ENCODE data around the gene CST6.
"Not testable (repeated sequence)": the region's sequence is repeated elsewhere in the genome, so short reads cannot be mapped to it uniquely, and the experiment has no call there.

Gene CST6

GRCh38 chr11:66015454-66015881 is 3.7 kb downstream of the CST6 start:
- no peak for DNase-seq (ENCODE audit: low read depth)

DNA sequence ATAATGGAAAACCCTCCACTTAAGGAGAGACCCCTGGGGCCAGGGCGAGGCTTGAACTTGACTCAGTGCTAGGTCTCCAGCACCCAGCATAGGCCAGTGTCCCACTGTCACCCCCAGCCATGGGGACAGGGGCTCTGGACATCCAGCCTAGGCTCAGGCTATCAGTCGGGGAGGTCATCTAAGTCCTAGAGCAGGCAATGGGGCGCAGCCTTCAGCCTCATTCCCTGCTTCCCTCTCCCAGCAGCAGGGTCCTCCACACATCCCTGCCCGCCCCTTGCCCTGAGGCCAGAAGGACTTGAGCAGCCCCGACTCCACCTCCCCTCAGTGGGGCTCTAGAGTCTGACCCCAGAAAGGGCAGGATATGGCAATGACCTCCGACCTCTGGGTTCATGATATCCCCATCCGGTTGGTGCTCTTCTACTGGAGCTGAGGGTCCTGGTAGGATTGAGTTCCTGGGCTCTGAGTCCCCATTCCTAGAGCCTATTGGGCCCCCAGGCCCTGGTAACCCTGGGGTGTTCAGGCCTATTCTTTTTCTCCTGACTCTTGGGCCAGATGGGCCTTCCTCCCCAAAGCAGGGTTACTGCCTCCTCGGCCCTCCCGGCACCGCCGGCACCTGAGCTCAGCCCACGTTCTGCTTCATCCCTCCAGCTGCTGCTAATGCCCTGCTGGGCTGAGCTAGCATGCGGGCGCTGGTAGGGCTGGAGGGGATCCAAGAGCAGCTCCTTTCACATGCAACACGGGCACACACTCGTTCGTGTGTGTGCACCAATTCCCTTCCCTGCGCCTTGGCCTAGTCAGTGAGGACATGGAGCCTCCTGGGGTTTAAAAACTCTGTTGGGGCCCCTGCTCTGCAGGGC is 4.4 kb downstream of the CST6 start:
- DNase-seq (ENCODE audit: low read depth), result no peak

- no peak for DNase-seq (ENCODE audit: low read depth)
Measured at GRCh38 chr11:66016793-66017177, 5.0 kb downstream of the CST6 start.

DNA sequence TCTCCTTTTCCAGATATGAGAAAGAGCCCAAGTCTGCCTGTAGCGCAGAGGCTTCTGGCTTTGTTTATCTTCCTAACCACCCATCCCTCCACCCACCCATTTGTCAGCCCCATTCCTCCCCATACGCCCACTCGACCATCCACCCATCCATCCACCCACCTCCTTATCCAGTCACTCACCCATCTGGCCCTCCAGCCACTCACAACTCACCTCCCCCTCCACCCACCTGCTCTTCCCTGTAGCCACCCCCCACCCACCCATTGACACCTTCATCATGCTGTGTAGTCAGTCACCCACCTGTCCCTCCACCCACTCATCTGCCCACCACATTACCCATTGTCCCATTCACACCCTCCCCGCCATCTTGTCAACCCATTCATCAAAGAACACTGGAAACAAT is 5.5 kb downstream of the CST6 start:
- no peak for DNase-seq (ENCODE audit: low read depth)

- DNase-seq (ENCODE audit: low read depth), result no peak
Measured at GRCh38 chr11:66020212-66020611, 8.4 kb downstream of the CST6 start.

GRCh38 chr11:66020618-66021357 is 9.0 kb downstream of the CST6 start:
- DNase-seq (ENCODE audit: low read depth), result no peak

- peak; percentile 70 for DNase-seq (ENCODE audit: low read depth)
Measured at GRCh38 chr11:66022401-66023185, 10.8 kb downstream of the CST6 start.

GRCh38 chr11:66023186-66023440 is 11.3 kb downstream of the CST6 start:
- DNase-seq (ENCODE audit: low read depth), result not testable (repeated sequence)

GRCh38 chr11:66026017-66026529 is 14.3 kb downstream of the CST6 start, which contains the start of gene CATSPER1:
CATSPER1 (minus strand) TSS chr11:66026479; CDS start chr11:66026379, 100 bp downstream.
- no peak for DNase-seq (ENCODE audit: low read depth)

GRCh38 chr11:66032957-66033735 is 21.3 kb downstream of the CST6 start:
- DNase-seq (ENCODE audit: low read depth), result no peak

GRCh38 chr11:66035653-66036333 is 24.0 kb downstream of the CST6 start:
- no peak for DNase-seq (ENCODE audit: low read depth)

DNA sequence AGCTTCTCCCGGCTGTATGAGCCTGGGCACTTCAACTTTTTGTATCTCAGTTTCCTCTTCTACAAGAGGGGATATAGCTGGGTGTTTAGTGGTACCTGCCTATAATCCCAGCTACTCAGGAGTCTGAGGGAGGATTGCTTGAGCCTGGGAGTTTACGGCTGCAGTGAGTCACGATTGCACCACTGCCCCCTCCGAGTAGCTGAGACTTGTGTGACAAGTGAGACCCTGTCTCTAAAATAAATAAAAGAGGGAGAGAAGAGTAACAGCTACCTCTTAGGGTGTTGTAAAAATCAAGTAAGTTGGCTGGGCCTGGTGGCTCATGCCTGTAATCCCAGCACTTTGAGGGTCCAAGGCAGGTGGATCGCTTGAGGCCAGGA is 24.5 kb downstream of the CST6 start:
- DNase-seq (ENCODE audit: low read depth), result no peak

- DNase-seq (ENCODE audit: low read depth), result no peak
Measured at GRCh38 chr11:66037327-66037726, 25.5 kb downstream of the CST6 start.

GRCh38 chr11:66039765-66040164 is 28.0 kb downstream of the CST6 start:
- DNase-seq (ENCODE audit: low read depth), result no peak

DNA sequence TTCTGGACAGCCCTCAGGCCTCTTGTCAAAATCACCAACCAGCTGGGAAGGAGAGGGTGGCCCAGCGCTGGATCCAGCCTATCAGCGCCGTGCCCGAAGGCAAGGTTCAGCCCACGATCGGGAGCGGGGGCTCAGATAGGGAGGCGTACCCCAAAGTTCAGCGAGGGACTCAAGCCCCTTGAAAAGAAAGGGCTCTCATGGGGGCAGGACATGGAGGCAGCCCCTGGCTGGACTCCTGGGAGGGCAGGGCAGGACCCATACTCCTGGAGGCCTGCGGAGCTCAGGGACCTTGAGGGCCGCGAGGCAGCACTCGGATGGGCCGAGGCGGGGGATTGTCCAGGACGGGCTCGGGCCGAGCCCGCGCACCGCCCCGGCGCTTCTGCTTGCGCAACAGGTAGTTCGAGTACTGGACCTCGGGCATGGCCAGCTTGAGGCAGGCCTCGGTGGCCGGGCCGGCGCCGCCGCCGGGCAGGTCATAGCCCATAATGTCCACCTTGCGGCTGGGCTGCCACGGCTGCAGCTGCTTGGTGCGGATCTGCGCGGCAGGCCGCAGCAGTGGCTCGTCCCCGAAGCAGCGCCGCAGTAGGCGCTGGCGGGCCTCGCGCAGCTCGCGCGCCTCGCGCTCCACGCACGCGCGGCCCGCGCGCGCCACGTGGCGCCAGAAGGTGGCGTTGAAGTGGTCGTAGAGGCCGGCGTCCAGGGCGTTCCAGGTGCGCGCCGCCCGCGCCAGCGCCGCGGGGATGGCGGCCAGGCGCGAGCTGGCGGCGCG is 30.6 kb downstream of the CST6 start:
- DNase-seq (ENCODE audit: low read depth), result no peak

DNA sequence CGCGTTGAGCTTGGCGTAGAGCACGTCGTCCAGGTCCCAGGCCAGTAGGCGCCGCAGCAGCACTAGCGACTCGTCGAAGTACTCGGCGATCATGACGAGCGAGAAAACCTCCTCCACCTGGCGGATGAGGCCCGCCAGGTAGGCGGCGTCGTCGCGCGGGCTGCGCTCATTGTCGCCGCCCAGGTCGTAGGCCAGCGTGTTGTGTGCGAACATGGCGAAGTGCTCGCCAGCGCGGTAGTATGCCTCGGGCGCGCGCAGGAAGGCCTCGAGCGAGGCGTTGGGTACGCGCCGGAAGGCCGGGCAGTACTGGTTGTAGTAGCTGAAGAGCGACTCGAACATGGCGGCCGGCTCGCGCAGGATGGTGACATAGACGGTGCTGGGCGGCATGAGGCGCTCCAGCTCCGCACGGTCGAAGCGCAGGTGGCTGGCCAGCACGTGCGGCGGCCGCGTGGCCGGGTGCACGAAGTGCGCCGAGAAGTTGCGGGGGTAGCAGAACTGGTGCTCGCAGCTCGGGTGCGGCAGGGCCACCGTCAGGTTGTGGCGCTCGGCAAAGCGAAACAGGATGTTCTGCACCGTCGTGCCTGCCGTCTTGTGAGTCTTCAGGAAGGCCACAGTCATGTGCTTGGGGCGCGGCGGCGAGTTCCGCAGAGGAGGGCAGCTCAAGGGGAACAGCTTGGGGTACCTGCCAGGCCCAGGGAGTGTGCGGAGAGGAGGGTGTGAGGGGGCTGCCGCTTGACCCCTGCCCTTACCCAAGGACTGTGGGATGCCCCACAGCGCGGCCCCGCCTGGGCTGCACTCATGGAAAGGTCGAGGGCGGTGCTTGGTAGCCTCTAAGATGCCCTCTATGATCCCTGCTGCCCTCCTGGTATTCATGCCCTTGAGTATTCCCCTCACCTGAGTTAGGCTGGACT is 31.4 kb downstream of the CST6 start:
- DNase-seq (ENCODE audit: low read depth), result no peak

GRCh38 chr11:66044757-66045156 is 32.9 kb downstream of the CST6 start:
- DNase-seq (ENCODE audit: low read depth), result no peak

DNA sequence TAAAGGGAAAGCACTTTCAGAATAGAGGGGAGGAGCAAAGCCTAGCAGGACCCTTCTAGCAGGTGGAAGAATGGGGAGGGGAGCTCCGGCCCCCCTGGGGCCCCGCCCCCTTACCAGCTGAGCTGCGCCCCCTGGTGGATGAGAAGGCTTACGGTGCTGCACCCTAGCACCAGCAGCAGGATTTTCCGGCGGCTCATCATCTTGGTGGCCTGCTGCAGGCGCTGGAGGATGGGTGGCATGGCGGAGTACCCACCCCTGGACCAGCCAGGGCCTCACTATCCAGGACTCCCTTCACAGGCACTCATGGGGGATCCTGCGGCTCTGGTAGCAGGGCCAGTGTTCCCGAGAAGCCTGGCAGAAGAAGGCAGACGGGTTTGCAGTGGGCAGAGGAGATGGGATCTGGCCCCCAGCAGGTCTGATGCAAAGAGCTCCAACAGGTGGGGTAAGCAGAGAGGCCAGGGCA is 33.4 kb downstream of the CST6 start:
- peak; percentile 78 for DNase-seq (ENCODE audit: low read depth)

DNA sequence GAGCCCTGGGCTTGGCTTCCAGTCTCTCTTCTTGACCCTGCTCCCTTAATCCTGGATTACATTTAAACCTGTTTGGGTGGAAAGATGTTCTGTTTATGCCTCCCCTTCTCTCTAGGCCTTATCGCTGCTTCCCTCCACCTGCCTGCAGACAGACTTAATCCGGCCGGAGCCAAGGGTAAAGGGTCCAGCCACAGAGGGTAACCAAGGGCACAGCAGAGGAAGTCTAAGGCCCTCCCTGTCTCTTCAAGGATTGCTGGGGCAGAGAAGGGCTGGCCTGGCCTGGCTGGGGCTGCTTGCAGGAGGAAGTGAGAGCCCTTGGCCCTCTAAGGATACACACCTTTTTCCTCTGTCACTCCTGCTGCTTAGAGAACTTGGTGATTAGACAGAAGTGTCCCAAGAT is 35.1 kb downstream of the CST6 start:
- DNase-seq (ENCODE audit: low read depth), result no peak
